Measurements from ENCODE around the gene EEIG2.
"Not testable (repeated sequence)": the region's sequence is repeated elsewhere in the genome, so short reads cannot be mapped to it uniquely, and the experiment has no call there.

EEIG2 gene

DNA sequence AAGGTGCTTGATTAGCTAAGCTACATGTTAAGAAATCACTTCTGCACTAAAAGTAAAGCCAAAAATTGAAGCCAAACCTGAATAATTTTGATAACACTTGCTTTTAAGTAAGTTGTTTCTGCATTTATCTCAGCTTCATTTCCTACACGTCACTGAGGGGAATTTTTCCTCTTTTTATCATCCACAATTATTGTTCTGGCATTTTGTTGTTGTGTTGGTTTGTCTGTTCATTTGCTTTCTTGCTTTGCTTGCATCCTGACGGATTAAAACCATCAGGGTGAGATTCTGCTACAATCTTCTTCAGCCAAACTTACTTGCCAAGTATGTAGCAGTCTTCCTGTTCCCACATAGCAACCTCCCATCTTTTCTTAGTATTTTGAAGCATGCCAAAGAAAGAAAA, 18.0 kb upstream of the EEIG2 start:
- DNase-seq (ENCODE audit: low read depth in 2 of 3, low spot score in 2 of 3): no peak

DNA sequence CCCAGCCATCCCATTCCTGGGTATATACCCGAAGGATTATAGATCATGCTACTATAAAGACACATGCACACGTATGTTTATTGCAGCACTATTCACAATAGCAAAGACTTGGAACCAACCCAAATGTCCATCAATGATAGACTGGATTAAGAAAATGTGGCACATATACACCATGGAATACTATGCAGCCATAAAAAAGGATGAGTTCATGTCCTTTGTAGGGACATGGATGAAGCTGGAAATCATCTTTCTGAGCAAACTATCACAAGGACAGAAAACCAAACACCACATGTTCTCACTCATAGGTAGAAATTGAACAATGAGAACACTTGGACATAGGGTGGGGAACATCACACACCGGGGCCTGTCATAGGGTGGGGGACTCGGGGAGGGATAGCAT, 12.4 kb upstream of the EEIG2 start:
- not testable (repeated sequence) for DNase-seq (ENCODE audit: low read depth in 2 of 3, low spot score in 2 of 3)

GRCh38 chr1:108551137-108551862, 8.6 kb upstream of the EEIG2 start:
- no peak for DNase-seq (ENCODE audit: low read depth in 2 of 3, low spot score in 2 of 3)

DNA sequence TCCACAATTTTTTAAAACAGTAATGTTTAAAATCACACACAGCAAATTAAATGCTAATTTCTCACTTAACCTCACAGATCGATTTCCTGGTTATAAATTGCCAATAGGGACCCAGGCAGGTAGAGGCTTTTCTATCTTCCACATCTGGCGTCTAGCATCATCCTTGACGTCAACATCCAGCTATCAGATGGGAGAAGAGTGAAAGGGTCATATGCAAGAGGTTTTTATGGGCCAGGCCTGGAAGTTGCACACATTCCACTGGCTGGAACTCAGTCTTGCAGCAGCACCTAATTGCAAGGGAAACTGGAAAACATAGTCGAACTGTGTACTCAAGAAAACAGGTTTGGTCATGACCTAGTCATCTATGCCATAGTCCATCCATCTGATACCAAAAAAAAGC, 6.0 kb upstream of the EEIG2 start:
- DNase-seq (ENCODE audit: low read depth in 2 of 3, low spot score in 2 of 3): no peak

DNA sequence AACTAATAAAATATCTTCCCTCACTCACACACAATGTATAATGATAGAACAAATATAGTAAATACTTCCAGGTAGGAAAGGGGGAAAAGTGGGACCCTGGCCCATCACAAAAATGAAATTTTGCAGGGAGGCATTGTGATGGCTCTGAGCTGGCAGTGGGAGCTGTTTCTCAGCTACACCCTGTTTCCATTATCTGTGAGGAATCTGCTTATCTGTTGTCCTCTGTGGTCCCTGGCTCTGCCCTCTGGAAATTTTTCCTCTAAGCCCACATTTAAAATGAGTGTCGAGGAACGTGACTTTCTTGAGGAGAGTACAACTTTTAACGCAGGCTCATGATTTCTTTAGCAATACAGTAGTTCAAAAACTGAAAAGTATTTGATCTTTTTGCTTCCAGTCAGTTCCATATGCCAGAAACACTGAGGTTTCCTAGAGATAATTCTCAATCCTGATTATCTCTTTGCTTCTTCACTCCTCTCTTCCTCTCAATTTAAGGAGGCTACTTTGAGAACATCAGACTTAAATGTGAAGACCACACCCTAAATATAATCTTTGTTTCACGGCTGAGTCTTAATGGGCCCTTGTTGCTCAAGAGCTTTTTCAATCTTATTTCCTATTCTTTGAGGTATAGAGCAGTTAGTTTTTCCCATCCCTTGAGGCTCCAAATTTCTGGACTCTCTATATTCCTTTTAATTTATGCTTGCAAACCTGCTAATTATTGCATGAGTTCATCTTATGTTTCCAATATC, 5.0 kb upstream of the EEIG2 start:
- DNase-seq (ENCODE audit: low read depth in 2 of 3, low spot score in 2 of 3): no peak

GRCh38 chr1:108556066-108556465, 3.8 kb upstream of the EEIG2 start:
- DNase-seq (ENCODE audit: low read depth in 2 of 3, low spot score in 2 of 3): no peak

GRCh38 chr1:108556499-108556898, 3.4 kb upstream of the EEIG2 start:
- DNase-seq (ENCODE audit: low read depth in 2 of 3, low spot score in 2 of 3): no peak

DNA sequence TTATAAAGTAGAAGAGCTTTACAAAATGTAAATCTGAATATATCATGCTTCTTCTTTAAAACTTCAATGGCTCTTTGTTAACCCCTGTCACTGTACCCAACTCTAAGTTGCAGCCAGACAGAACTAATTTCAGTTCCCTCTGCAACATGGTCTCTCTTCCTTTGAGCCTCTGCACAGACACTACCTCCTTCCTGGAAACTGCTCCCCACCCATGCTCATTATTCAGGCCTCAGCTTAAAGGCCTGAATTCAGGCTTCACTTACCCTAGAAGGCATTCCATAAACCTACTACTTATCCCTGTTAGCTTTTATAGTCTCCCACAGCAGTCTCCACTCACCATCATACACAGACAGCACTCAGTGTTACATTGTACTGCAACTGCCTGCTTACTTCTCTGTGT, 2.6 kb upstream of the EEIG2 start:
- DNase-seq (ENCODE audit: low read depth in 2 of 3, low spot score in 2 of 3): no peak

GRCh38 chr1:108560189-108560873, 431 bp downstream of the EEIG2 start:
- DNase-seq (ENCODE audit: low read depth in 2 of 3, low spot score in 2 of 3): peak in 2 of 3 experiments; percentile 6 to 17

- DNase-seq (ENCODE audit: low read depth in 2 of 3, low spot score in 2 of 3): peak in 2 of 3 experiments; percentile 9 to 18
Observed at GRCh38 chr1:108560874-108561459, 1.1 kb downstream of the EEIG2 start.

- peak; percentile 44 to 52 (median 52) for DNase-seq (ENCODE audit: low read depth in 2 of 3, low spot score in 2 of 3)
Observed at GRCh38 chr1:108561689-108562326, 1.9 kb downstream of the EEIG2 start.

GRCh38 chr1:108563808-108564207, 3.9 kb downstream of the EEIG2 start:
- DNase-seq (ENCODE audit: low read depth in 2 of 3, low spot score in 2 of 3): no peak

DNA sequence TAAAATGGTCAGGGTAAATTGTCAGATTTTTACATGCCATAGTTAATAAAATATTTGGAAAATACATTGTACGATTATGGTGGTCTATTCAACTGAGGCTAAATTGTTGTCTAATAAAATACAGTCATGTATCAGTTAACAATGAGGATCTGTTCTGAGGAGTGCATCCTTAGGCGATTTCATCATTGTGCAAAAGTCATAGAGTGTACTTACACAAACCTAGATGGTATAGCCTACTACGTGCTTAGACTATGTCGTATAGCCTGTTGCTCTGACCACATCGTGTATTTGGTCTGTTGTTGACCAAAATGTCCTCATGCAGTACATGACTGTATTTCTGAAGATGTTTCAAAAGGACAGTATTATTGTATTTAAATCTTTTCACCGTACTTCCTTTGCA, 5.2 kb downstream of the EEIG2 start:
- no peak for DNase-seq (ENCODE audit: low read depth in 2 of 3, low spot score in 2 of 3)

GRCh38 chr1:108565512-108565911, 5.6 kb downstream of the EEIG2 start:
- DNase-seq (ENCODE audit: low read depth in 2 of 3, low spot score in 2 of 3): no peak

DNA sequence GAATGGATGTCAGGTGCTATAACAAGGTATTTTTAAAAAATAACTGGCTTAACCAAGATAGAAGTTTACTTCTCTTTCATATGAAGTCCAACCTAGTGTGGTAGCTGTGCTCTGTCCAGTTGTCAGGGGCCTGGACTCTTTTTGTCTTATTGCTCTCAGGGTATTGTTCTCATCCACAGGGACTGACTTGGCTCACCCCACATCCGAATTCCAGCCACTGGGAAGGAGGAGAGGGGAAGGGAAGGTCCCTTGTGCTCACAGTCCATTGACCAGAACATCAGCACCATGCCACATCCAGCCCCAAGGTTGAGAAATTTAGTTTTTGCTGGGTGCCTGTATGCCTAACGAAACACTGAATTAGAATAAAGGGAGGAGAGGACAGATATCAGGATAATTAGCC, 8.7 kb downstream of the EEIG2 start:
- no peak for DNase-seq (ENCODE audit: low read depth in 2 of 3, low spot score in 2 of 3)

DNA sequence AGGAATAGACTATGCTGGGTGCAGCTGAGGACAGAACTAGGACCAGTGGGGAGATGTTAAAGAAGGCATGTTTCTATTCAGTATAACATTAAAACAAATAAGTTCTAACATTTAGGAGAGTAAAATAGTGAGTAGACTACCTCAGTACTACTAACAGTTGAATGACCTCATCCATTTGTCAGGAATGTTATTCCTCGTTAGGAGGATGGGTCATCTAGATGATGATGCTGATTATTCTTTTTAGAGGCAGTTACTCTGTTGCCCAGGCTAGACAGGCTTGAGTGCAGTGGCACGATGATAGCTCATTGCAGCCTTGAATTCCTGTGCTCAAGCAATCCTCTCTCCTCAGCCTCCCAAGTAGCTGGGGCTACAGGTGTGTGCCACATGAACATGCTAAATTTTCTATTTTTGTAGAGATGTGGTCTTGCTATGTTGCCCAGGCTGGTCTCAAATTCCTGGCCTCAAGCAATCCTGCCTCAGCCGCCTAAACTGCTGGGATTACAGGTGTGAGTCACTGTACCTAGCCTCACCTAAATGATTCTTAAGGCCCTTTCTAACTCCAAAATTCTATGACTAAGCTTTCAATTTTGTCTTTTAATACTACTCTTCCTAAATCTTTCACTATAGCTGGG, 9.3 kb downstream of the EEIG2 start:
- no peak for DNase-seq (ENCODE audit: low read depth in 2 of 3, low spot score in 2 of 3)

- no peak for DNase-seq (ENCODE audit: low read depth in 2 of 3, low spot score in 2 of 3)
Observed at GRCh38 chr1:108570128-108570527, 10.2 kb downstream of the EEIG2 start.

DNA sequence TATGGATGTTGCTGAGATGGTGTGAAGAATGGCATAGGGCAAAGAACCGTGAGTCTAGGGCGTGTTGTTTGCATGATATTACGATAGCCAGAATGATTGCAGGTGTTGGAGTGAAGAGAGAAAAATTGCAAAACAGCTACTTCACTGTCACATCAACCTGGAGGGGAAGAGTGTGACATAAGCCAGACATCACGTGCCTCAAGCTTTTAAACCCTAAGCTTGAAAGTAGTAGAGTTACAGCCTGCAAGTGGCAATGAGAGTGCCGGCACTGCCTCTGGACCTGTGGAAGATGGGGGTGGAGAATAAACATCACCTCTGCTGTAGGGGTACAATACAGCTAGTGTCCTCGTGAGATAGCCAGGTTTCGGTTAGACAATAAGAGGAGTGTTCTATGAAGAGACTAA, 11.1 kb downstream of the EEIG2 start:
- DNase-seq (ENCODE audit: low read depth in 2 of 3, low spot score in 2 of 3): no peak

- no peak for DNase-seq (ENCODE audit: low read depth in 2 of 3, low spot score in 2 of 3)
Observed at GRCh38 chr1:108572182-108572581, 12.3 kb downstream of the EEIG2 start.

- DNase-seq (ENCODE audit: low read depth in 2 of 3, low spot score in 2 of 3): no peak
Observed at GRCh38 chr1:108573183-108573582, 13.3 kb downstream of the EEIG2 start.

GRCh38 chr1:108574008-108574407, 14.1 kb downstream of the EEIG2 start:
- no peak for DNase-seq (ENCODE audit: low read depth in 2 of 3, low spot score in 2 of 3)
